ENCODE results near the gene HS3ST5.

The HS3ST5 gene

GRCh38 chr6:114202389-114202788, 140.4 kb downstream of the HS3ST5 start:
- in situ Hi-C loops (cut with HindIII; ENCODE audit: low sequenced_read_pairs): no loop called here

- in situ Hi-C loops (cut with HindIII; ENCODE audit: low sequenced_read_pairs): no loop called here
These were observed 141.9 kb downstream of the HS3ST5 start for GRCh38 chr6:114200891-114201290.

- in situ Hi-C loops (cut with HindIII; ENCODE audit: low sequenced_read_pairs): no loop called here
These were observed 147.0 kb downstream of the HS3ST5 start for GRCh38 chr6:114195631-114196403.

- in situ Hi-C loops (cut with HindIII; ENCODE audit: low sequenced_read_pairs): no loop called here
These were observed 147.8 kb downstream of the HS3ST5 start for GRCh38 chr6:114195027-114195365.

- in situ Hi-C loops (cut with HindIII; ENCODE audit: low sequenced_read_pairs): no loop called here
These were observed 148.3 kb downstream of the HS3ST5 start for GRCh38 chr6:114194362-114195026.

- in situ Hi-C loops (cut with HindIII; ENCODE audit: low sequenced_read_pairs): no loop called here
These were observed 155.3 kb downstream of the HS3ST5 start for GRCh38 chr6:114187563-114187962.

- in situ Hi-C loops (cut with HindIII; ENCODE audit: low sequenced_read_pairs): no loop called here
These were observed 161.2 kb downstream of the HS3ST5 start for GRCh38 chr6:114181664-114182063.

GRCh38 chr6:114179411-114179810, 163.4 kb downstream of the HS3ST5 start:
- in situ Hi-C loops (cut with HindIII; ENCODE audit: low sequenced_read_pairs): no loop called here

GRCh38 chr6:114176726-114177125, 166.1 kb downstream of the HS3ST5 start:
- in situ Hi-C loops (cut with HindIII; ENCODE audit: low sequenced_read_pairs): no loop called here

- in situ Hi-C loops (cut with HindIII; ENCODE audit: low sequenced_read_pairs): no loop called here
These were observed 170.1 kb downstream of the HS3ST5 start for GRCh38 chr6:114172576-114173260.

GRCh38 chr6:114171473-114171872, 171.3 kb downstream of the HS3ST5 start:
- in situ Hi-C loops (cut with HindIII; ENCODE audit: low sequenced_read_pairs): no loop called here

- in situ Hi-C loops (cut with HindIII; ENCODE audit: low sequenced_read_pairs): no loop called here
These were observed 171.8 kb downstream of the HS3ST5 start for GRCh38 chr6:114170958-114171387.

- in situ Hi-C loops (cut with HindIII; ENCODE audit: low sequenced_read_pairs): no loop called here
These were observed 172.5 kb downstream of the HS3ST5 start for GRCh38 chr6:114170372-114170771.

- in situ Hi-C loops (cut with HindIII; ENCODE audit: low sequenced_read_pairs): no loop called here
These were observed 173.1 kb downstream of the HS3ST5 start for GRCh38 chr6:114169763-114170162.

- in situ Hi-C loops (cut with HindIII; ENCODE audit: low sequenced_read_pairs): no loop called here
These were observed 174.9 kb downstream of the HS3ST5 start for GRCh38 chr6:114167583-114168576.

- in situ Hi-C loops (cut with HindIII; ENCODE audit: low sequenced_read_pairs): no loop called here
These were observed 178.6 kb downstream of the HS3ST5 start for GRCh38 chr6:114164207-114164606.

- in situ Hi-C loops (cut with HindIII; ENCODE audit: low sequenced_read_pairs): no loop called here
These were observed 180.0 kb downstream of the HS3ST5 start for GRCh38 chr6:114162691-114163347.

- in situ Hi-C loops (cut with HindIII; ENCODE audit: low sequenced_read_pairs): no loop called here
These were observed 181.9 kb downstream of the HS3ST5 start for GRCh38 chr6:114160881-114161280.

GRCh38 chr6:114159727-114160126, 183.1 kb downstream of the HS3ST5 start:
- in situ Hi-C loops (cut with HindIII; ENCODE audit: low sequenced_read_pairs): no loop called here
